Caco-2 (cell line): ENCODE results near the gene VPS13D. TPM values are rescaled to one million over a fixed set of nuclear protein-coding genes. Genes with fewer than 3 reads are reported as not detected.

ENCODE experiments used
- BruUV-seq: library from RNA; stranded (reverse); fragments of 400-500 nt; replicated peaks from 2 replicates; lab custom pipeline; 2021; lab: Mats Ljungman, UMichigan
- CTCF ChIA-PET: fragments of 300-600 bp; sonication (Branson Sonifier 250); formaldehyde crosslinking; loops from one replicate; lab custom pipeline; 2022; ENCODE audit warnings: antibody characterized with exemption; lab: Charles Lee
- POLR2A ChIA-PET: fragments of 300-600 bp; sonication (Branson Sonifier 250); formaldehyde crosslinking; loops from one replicate; lab custom pipeline; 2022; ENCODE audit warnings: antibody characterized with exemption; lab: Charles Lee
- DNase-seq, 2 experiments: peaks; one replicate each; pipeline versions ENCODE4 v3.0.0 to v3.0.0-alpha.2; 2020 to 2022
- H3K27me3 ChIP-seq: replicated peaks from 2 replicates; pipeline ENCODE4 v1.6.0; 2011; ENCODE audit warnings: low read length; ENCODE audit not compliant: control insufficient read depth, insufficient read depth
- H3K36me3 ChIP-seq: 2 replicates; pipeline ENCODE4 v1.5.1; 2011; ENCODE audit warnings: low read length; ENCODE audit not compliant: control insufficient read depth, insufficient read depth
- H3K4me1 ChIP-seq: fragments of 250-450 bp; sonication (Bioruptor Pico); 2 replicates; pipeline ENCODE4 v1.5.1; 2020; ENCODE audit warnings: mild to moderate bottlenecking
- H3K4me3 ChIP-seq: 2 replicates; pipeline ENCODE4 v1.5.1; 2011; ENCODE audit warnings: low read depth, mild to moderate bottlenecking, control low read depth, low read length
- H3K9me3 ChIP-seq: fragments of 250-450 bp; sonication (Bioruptor Pico); 2 replicates; pipeline ENCODE4 v1.5.1; 2020; ENCODE audit warnings: mild to moderate bottlenecking, moderate library complexity
- H3K27ac Mint-ChIP-seq: one replicate; pipeline ENCODE4 v1.8.0; 2022; ENCODE audit warnings: mixed read lengths; ENCODE audit not compliant: unreplicated experiment
- H3K27me3 Mint-ChIP-seq: one replicate; pipeline ENCODE4 v1.8.0; 2022; ENCODE audit warnings: mixed read lengths; ENCODE audit not compliant: insufficient read depth, unreplicated experiment
- H3K36me3 Mint-ChIP-seq: one replicate; pipeline ENCODE4 v1.8.0; 2022; ENCODE audit warnings: mild to moderate bottlenecking, mixed read lengths; ENCODE audit not compliant: insufficient read depth, unreplicated experiment
- H3K4me1 Mint-ChIP-seq: one replicate; pipeline ENCODE4 v1.8.0; 2022; ENCODE audit warnings: low read depth, mixed read lengths; ENCODE audit not compliant: unreplicated experiment
- H3K4me3 Mint-ChIP-seq: one replicate; pipeline ENCODE4 v1.8.0; 2022; ENCODE audit warnings: mild to moderate bottlenecking, moderate library complexity, mixed read lengths; ENCODE audit not compliant: unreplicated experiment
- H3K9me3 Mint-ChIP-seq: one replicate; pipeline ENCODE4 v1.8.0; 2022; ENCODE audit warnings: mixed read lengths; ENCODE audit not compliant: unreplicated experiment
- CTCF ChIP-seq, 2 experiments: fragments of 200-600 bp in 1 of 2; IDR thresholded peaks; 1 replicate in 1 of 2; 2 replicates in 1 of 2; pipeline versions ENCODE4 v1.5.1 to v1.8.0; 2011 to 2022; ENCODE audit warnings: antibody characterized with exemption in 1 of 2, control low read depth in 1 of 2, inconsistent platforms in 1 of 2, low read depth in 1 of 2, low read length in 1 of 2, mild to moderate bottlenecking in 1 of 2, moderate library complexity in 1 of 2; ENCODE audit not compliant: insufficient read depth in 1 of 2, severe bottlenecking in 1 of 2, unreplicated experiment in 1 of 2
- intact Hi-C: fragments of 100-400 bp; cut with micrococcal nuclease; formaldehyde crosslinking; loops from one replicate; pipeline ENCODE4 v1.10.0; 2022; ENCODE audit not compliant: unreplicated experiment
- total RNA-seq: library from RNA; stranded (reverse); gene quantifications from 2 replicates; pipeline ENCODE4 v1.2.3, GENCODE V29; 2022

VPS13D gene
- total RNA-seq, 1 experiment from 2014 or later = 25.6 TPM

- Histone ChIP-seq H3K36me3 (no peaks in the 10 kb centered on the region), H3K4me3 (no peak overlapping the region), H3K4me1 (peaks cover 18% of the 10 kb centered on the region), H3K27me3 (no peaks in the 10 kb centered on the region), H3K9me3 (no peaks in the 10 kb centered on the region)
- no peak for TF ChIP-seq CTCF (IDR thresholded peaks at IDR 0.05; ENCODE audit: insufficient read depth in 1 of 2, low read depth in 1 of 2, low read length in 1 of 2, severe bottlenecking in 1 of 2, unreplicated experiment in 1 of 2)
- POLR2A ChIA-PET = no interaction called here
- CTCF ChIA-PET = no interaction called here
- no peaks in the 10 kb centered on the region for H3K36me3 Mint-ChIP-seq
- H3K9me3 Mint-ChIP-seq = peaks cover 3% of the 10 kb centered on the region
- no TSS peak for BruUV-seq
- peaks cover 14% of the 10 kb centered on the region for H3K4me1 Mint-ChIP-seq
- H3K27ac Mint-ChIP-seq = no peak overlapping the region
- DNase-seq = no peak
- no peak overlapping the region for H3K4me3 Mint-ChIP-seq
- intact Hi-C loops = no loop called here
- no peaks in the 10 kb centered on the region for H3K27me3 Mint-ChIP-seq
Measured at GRCh38 chr1:12552951-12553921, 323.4 kb downstream of the VPS13D start.

- H3K4me1 Mint-ChIP-seq = peaks cover 14% of the 10 kb centered on the region
- Histone ChIP-seq H3K4me3 (no peak overlapping the region), H3K36me3 (no peaks in the 10 kb centered on the region), H3K4me1 (peaks cover 18% of the 10 kb centered on the region), H3K27me3 (no peaks in the 10 kb centered on the region), H3K9me3 (no peaks in the 10 kb centered on the region)
- BruUV-seq = no TSS peak
- no peak overlapping the region for H3K4me3 Mint-ChIP-seq
- no peak for TF ChIP-seq CTCF (IDR thresholded peaks at IDR 0.05; ENCODE audit: insufficient read depth in 1 of 2, low read depth in 1 of 2, low read length in 1 of 2, severe bottlenecking in 1 of 2, unreplicated experiment in 1 of 2)
- ChIA-PET POLR2A (no interaction called here), CTCF (no interaction called here)
- H3K27ac Mint-ChIP-seq = no peak overlapping the region
- peaks cover 10% of the 10 kb centered on the region for H3K9me3 Mint-ChIP-seq
- DNase-seq = no peak
- intact Hi-C loops = no loop called here
- no peaks in the 10 kb centered on the region for H3K36me3 Mint-ChIP-seq
- no peaks in the 10 kb centered on the region for H3K27me3 Mint-ChIP-seq
Measured at GRCh38 chr1:12553963-12554362, 324.1 kb downstream of the VPS13D start.

- no peak for TF ChIP-seq CTCF (IDR thresholded peaks at IDR 0.05; ENCODE audit: insufficient read depth in 1 of 2, low read depth in 1 of 2, low read length in 1 of 2, severe bottlenecking in 1 of 2, unreplicated experiment in 1 of 2)
- no peaks in the 10 kb centered on the region for H3K27me3 ChIP-seq
- Mint-ChIP-seq H3K4me1 (peaks cover 10% of the 10 kb centered on the region), H3K27me3 (no peaks in the 10 kb centered on the region), H3K9me3 (peaks cover 10% of the 10 kb centered on the region), H3K4me3 (no peak overlapping the region), H3K27ac (no peak overlapping the region), H3K36me3 (no peaks in the 10 kb centered on the region)
- ChIA-PET CTCF (no interaction called here), POLR2A (no interaction called here)
- no TSS peak for BruUV-seq
- no peak for DNase-seq
- H3K36me3 ChIP-seq = no peaks in the 10 kb centered on the region
- intact Hi-C loops = no loop called here
- no peaks in the 10 kb centered on the region for H3K9me3 ChIP-seq
- no peak overlapping the region for H3K4me3 ChIP-seq
- peaks cover 10% of the 10 kb centered on the region; the same call in 1 of the 2 replicates for H3K4me1 ChIP-seq
Measured at GRCh38 chr1:12554521-12555305, 324.9 kb downstream of the VPS13D start.
